Stimulated activated CD8-positive, alpha-beta memory T cell treated with anti-CD3 and anti-CD28 coated beads, Interleukin-15, amount 100 ng/mL, for 24 hours (primary cell): ENCODE results near the gene CCDC146.

Experiments
- DNase-seq: peaks from one replicate; pipeline ENCODE4 v3.0.0-alpha.2; 2020; ENCODE audit warnings: low read depth

Gene CCDC146

DNA sequence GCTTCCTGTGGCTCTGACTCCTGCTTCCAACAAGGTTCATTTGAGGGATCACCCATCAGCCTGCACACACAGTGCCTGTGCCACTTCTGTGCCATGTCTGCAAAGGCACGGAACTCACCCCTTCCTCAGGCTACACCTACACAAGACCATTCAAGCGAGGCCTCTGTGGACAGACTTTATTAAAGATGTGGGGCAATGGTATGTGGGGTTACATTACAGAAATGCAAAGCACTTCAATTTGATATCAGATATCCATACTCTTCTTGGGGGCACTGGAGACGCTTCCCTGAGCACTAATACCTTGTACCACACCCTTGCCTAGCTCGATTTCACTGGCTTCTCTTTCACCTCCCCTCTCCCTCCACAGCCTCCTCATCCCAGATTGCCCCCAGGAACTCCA lies 161.6 kb downstream of the CCDC146 start:
- DNase-seq = no peak

DNA sequence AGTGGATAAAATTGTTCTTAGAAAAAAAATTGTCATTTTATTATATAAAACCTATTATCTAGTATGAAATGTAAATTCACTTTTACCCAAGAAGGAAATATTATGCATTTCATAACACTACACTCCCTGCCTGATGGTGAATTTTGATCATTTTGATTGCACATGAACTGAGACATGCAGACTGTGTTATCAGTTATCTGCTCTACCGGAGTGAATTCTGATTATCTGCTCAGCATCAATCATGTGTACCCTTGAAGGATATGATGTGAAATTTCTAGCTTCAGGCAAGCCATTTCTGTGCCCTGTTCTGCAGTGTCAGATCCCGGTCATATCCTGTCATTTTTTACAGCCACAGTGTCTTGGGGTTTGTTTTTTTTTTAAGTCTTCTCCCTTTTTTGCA lies 162.2 kb downstream of the CCDC146 start:
- DNase-seq = no peak

DNA sequence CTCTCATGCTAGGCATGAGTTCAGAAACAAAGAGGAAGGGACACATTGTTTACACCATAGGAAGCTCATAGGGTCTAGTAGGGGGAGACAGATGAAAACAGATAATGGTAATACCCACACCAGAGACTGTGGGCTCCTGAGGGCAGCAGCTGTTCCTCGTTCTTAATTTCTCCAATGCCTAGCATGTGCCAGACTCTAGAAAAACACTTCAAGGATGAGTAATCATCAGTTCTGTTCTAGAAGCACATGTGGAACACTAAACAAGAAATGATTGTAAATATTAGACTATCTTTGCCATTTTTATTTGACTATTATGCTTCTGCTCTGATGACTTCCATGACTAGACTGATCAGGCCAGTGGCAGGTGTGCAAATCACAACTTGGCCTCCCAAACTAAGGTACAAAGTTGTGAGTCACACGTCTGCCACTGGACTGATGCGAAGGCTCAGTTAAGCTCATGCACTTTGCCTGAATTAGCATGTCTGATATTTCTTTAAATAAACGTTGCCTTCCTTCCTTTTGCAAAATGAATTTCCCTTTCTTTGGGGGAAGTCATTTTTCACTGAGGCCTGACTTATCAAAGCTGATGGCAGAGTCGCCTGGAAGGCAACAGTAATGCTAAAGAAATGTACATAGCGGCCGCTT lies 166.4 kb downstream of the CCDC146 start:
- no peak for DNase-seq

- no peak for DNase-seq
These were observed 167.0 kb downstream of the CCDC146 start for GRCh38 chr7:77289387-77289786.

GRCh38 chr7:77290425-77290824 lies 168.0 kb downstream of the CCDC146 start:
- DNase-seq = no peak

DNA sequence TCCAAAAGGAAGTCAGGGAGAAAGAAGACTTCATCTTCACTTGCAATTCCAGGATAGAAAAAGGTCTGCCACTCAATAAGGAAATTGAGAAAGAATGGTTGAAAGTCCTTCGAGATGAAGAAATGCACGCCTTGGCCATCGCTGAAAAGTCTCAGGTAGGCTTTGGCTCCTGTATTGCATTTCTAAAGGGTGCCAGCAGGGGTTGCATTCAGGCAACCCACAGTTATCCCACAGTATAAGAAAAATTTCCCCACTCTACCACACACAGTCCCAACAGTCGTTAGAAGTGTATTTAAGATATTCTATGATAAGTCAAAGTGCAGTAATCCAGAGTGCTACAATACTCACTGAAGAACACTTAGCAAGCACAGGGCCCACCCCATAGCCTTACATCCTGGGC lies 170.6 kb downstream of the CCDC146 start:
- DNase-seq = no peak

- no peak for DNase-seq
These were observed 173.1 kb downstream of the CCDC146 start for GRCh38 chr7:77295549-77295948.

DNA sequence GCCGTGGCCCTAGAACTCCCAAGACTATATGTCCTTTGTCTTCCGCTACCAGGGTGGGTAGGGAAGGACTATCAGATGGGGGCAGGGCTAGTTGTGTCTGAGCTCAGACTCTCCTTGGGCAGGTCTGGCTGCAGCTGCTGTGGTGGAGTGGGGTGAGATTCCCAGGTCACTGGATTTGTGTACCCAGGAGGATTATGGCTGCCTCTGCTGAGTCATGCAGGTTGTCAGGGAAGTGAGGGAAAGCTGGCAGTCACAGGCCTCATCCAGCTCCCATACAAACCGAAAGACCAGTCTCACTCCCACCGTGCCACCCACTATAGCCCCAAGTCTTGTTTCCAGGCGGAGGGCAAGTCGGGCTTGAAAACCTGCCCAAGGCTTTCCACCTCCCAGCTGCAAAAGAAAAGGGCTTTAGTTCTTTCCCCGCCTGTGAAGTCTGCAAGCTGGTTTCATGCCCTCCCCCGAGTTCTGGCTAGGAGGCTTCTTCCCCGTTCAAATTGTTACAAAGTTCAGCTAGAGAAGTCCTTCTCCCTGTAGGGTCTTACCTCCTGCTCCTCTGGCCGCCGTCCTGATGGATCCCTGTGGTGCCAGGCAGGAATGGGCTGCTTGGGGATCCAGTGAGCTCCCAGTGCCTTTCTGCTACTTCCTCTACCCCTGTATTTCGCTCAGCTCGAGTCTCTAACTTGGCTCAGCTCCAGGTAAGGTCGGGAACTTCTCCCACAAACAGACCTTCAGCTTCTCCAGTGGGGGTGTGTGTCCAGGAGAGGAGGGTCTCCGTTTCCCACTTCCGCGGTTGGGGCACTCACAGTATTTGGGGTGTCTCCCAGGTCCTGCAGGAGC lies 184.0 kb downstream of the CCDC146 start:
- no peak for DNase-seq

GRCh38 chr7:77308792-77309191 lies 186.4 kb downstream of the CCDC146 start:
- DNase-seq = no peak

- no peak for DNase-seq
These were observed 187.4 kb downstream of the CCDC146 start for GRCh38 chr7:77309714-77310220.

DNA sequence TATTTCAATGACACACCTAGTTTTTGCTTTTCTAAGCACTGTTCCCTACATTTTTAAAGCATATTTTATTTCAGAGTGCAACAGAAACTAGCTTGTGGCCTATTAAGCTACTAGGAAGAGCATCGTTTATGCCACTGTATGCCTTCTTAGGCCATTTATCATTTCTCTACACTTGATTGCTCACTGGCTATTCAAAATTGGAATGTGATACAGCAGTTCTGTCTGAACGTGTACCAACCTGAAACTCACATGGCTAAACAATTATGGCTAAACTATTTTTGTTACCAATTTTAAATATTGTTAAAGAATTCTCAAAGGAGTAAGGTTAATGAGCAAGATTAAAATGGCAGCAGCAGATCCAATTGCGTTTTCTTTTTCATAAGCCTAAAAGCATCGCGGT lies 188.6 kb downstream of the CCDC146 start:
- DNase-seq = no peak

DNA sequence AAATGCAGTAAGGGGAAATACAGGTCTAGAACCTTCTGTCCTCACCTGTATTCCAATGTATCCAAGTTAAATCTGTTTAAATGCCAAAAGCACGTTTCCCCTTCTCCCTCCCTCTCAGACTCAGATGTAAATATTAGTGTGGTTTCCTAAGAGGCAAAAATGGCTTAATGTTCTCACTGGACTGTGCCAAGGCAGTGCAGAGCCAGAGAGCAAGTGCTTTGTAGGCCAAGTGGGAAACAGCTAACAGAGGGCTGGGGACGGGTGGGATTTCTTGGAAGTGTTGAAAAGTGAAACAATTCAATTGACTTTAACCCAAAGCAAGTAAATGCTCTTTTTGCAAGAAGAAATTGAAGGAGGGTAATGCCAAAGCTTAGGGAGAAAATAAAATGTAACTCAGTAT lies 190.7 kb downstream of the CCDC146 start:
- DNase-seq = no peak

- DNase-seq = no peak
These were observed 191.6 kb downstream of the CCDC146 start for GRCh38 chr7:77313876-77314480.

- no peak for DNase-seq
These were observed 192.8 kb downstream of the CCDC146 start for GRCh38 chr7:77315182-77315591.

DNA sequence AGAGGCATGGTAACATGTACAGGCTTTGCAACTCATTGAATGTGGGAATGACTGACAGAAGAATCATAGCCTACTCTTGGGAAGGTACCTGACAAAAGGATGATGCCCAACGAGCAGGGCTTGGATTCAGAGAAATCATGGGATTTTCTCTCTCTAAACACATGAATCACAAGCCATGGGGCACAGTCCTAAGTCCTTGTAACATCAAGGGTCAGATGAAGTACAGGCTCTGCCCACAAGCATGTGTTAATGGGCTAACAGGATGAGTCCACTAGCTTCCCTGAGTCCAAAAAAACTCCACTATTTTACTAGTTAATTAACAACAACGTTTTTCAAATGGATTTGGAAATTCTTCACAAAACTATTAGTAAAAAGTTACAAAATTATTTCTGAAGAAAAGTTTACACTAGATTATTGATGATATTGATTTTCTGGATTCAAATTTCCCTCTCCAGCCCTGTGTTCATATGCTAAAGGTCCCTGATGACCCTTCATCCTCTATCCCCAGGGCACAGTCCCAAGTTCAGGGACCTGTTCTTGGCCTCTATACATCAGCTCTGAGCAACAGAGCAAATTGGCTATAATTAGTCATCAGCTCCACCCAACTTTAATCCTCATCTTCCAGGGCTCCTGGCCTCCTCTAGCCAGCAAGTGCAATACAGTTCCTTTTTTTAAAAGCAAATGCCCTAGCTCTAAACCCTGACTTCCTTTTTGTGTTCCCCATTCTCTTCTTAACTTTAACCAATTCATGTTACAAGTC lies 194.0 kb downstream of the CCDC146 start:
- DNase-seq = no peak

DNA sequence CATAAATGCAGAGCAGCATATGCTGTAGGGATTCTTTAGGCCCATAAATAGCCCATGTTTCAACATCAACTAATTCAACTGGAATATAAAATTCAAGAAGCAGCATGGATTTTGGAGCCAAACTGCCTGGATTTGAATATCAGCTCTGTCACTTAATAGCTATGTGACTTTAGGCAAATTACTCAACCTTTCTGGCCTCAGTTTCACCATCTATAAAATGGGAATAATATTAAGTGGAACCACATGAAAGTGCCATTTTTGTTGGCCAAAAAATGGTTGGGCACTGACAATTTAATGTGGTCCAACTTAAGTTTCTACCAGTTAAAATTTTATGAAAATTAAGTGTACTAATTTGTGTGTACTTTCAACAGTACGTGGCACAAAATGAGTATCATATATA lies 195.6 kb downstream of the CCDC146 start:
- no peak for DNase-seq

DNA sequence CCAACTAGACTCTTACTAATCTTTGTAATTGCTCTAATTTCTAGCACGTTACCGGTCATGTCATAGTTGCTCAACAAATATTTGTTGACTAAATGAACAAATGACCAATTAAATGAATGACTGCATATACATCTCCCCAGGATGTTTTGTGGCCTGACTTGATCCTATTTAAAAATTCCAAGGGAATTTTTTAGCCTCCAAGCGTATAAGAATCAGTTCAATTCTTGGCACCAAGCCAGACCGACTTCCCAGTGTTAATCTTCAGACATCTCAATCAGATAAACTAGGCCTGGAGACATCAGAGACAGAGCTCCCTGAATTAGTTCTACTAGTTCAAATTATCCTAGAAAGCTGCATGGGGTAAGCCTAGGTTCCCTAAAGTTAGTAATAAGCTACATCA lies 197.7 kb downstream of the CCDC146 start:
- DNase-seq = no peak

DNA sequence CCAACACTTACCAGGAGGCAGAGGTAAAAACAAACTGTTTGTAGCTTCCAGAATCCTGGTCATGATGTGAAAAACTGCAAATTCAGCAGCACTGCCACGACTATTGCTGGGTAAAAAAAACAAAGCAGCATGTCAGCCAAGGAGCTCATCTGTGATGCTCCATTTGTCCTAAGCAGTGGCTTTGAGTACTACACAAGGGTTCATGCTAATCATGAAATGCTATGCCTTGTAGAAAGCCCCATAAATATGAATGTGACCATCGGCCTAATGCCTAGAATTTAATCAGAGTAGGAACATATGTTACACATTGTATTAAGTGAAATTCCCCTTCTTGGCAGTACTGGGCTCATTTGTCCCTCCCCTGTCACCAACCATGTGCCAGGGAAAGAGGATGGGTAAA lies 198.3 kb downstream of the CCDC146 start:
- no peak for DNase-seq

GRCh38 chr7:77321300-77321699 lies 198.9 kb downstream of the CCDC146 start:
- no peak for DNase-seq

DNA sequence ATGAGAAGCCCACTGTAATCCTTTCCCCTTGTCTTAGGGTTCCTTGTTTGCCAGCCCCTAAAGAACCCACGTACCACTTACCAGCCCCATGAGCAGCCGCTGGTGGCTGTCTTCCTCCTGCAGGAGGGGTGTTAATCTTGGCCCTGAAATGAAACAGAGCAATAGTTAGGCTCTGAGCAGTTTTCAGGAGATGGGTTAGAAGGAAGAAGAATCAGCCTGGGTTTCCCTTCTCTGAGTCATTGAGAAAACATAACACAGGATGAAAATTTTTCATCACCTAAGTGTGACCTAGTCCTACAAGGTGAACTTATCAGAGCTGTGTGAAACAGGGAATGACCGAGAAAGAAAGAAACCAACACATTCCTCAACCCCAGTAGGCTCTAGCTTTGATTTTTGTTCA lies 203.7 kb downstream of the CCDC146 start:
- DNase-seq = no peak

DNA sequence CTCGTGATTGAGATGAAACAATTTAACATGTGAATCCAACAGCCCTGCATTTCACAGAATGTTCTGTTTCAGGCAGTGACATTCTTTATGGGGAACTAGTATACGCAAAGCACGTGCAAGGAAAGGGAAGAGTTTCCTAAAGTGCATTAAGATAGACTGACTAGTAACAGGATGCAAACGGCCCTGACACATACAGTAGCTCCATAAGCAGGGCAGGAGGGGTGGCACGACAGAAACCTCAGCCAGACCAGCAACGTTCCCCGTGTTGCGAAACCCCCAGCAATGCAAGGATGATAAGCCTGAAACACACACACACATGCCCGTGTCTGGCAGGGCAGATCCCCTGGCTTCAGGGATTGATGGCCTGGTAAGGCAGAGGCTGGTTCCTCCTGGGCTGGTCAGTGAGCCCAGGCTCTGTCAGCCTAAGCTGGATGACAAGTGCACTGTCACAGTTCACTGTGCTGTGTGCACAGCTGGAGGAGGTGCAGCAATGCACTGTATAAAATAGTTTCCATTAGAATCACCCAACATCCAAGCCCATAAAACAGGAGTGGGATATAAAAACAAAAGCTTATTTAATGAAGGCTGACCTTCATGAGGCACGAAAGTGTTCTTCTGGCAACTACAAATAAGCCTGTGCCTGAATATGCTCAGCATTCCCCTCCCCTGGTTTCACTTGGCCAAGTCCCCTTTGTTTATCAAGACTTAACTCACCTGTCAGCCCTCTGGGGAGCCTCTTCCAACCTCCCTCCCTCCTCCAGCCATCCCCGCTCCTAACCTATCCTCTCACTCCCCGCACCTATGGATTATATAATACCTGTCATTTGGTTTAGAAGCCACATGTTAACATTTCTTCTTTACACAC lies 204.9 kb downstream of the CCDC146 start:
- DNase-seq = no peak
